A549 (cell line): ENCODE results near the gene CTXN1. TPM values are rescaled to one million over a fixed set of nuclear protein-coding genes. Genes with fewer than 3 reads are reported as not detected.

ENCODE experiments used
- ATAC-seq, 2 experiments: fragments of 200-7000 bp in 1 of 2; fragments of >200 bp in 1 of 2; cut with Nextera tagmentation in 1 of 2; cut with Tn5 transposase in 1 of 2; 3 replicates each; pipeline versions ENCODE4 v1.8.0 to v1.9.1; 2018 to 2020; ENCODE audit warnings: mild to moderate bottlenecking in 1 of 2, moderate library complexity in 1 of 2
- CTCF ChIA-PET: fragments of 300-600 bp; sonication (Branson Sonifier 250); formaldehyde crosslinking; extraction: SDS; loops from one replicate; lab custom pipeline; 2021; ENCODE audit warnings: antibody characterized with exemption, inconsistent platforms; lab: Yijun Ruan, JAX
- POLR2A ChIA-PET: fragments of 350-600 bp; formaldehyde crosslinking; extraction: SDS; loops from one replicate; lab custom pipeline; 2021; ENCODE audit warnings: antibody characterized with exemption, inconsistent platforms; lab: Yijun Ruan, JAX
- DNase-seq, 2 experiments: peaks; one replicate each; pipeline versions ENCODE4 v3.0.0 to v3.0.0-alpha.2; 2011 to 2016; ENCODE audit warnings: low read depth in 1 of 2, low spot score in 1 of 2
- FAIRE-seq: peaks from 2 replicates; lab custom pipeline; 2011; peaks lifted over from hg19 to GRCh38; lab: Jason Lieb, UNC
- H3K27ac ChIP-seq, 2 experiments: fragments of >200 bp; sonication (Bioruptor Twin); formaldehyde crosslinking; 3 replicates each; pipeline ENCODE4 v1.5.1; 2016 to 2017
- H3K4me1 ChIP-seq: fragments of >200 bp; sonication (Bioruptor Twin); formaldehyde crosslinking; 3 replicates; pipeline ENCODE4 v1.6.1; 2016
- H3K4me2 ChIP-seq: fragments of >200 bp; sonication (Bioruptor Twin); formaldehyde crosslinking; 3 replicates; pipeline ENCODE4 v1.6.1; 2016
- H3K4me3 ChIP-seq: fragments of >200 bp; sonication (Bioruptor Twin); formaldehyde crosslinking; 3 replicates; pipeline ENCODE4 v1.5.1; 2016
- H3K9me3 ChIP-seq: fragments of >200 bp; sonication (Bioruptor Twin); formaldehyde crosslinking; 3 replicates; pipeline ENCODE4 v1.6.1; 2016
- EHF ChIP-seq: fragments of 250-450 bp; sonication (Bioruptor Pico); IDR thresholded peaks from 2 replicates; pipeline ENCODE4 v1.5.0; 2020; ENCODE audit warnings: mild to moderate bottlenecking
- EP300 ChIP-seq, 2 experiments: fragments of >200 bp; sonication (Bioruptor Twin); formaldehyde crosslinking; IDR thresholded peaks; 2 replicates in 1 of 2; 3 replicates in 1 of 2; pipeline ENCODE4 v1.6.1; 2016 to 2017
- ESRRA ChIP-seq: fragments of 150-350 bp; IDR thresholded peaks from 2 replicates; pipeline ENCODE4 v1.6.1; 2014; ENCODE audit warnings: mild to moderate bottlenecking, low read length, borderline replicate concordance
- FOSL2 ChIP-seq, 2 experiments: fragments of 450-650 bp in 1 of 2; fragments of >200 bp in 1 of 2; sonication (Bioruptor Twin) in 1 of 2; formaldehyde crosslinking; IDR thresholded peaks; 2 replicates each; pipeline versions ENCODE4 v1.5.0 to v1.6.1; 2016 to 2020; ENCODE audit warnings: mild to moderate bottlenecking in 1 of 2, moderate library complexity in 1 of 2
- GATA3 ChIP-seq: IDR thresholded peaks from 2 replicates; pipeline ENCODE4 v1.6.1; 2012; ENCODE audit warnings: borderline replicate concordance
- HES2 ChIP-seq: fragments of >200 bp; sonication (Bioruptor Twin); formaldehyde crosslinking; IDR thresholded peaks from 2 replicates; pipeline ENCODE4 v1.6.1; 2016
- HEYL ChIP-seq: fragments of 250-450 bp; sonication (Bioruptor Pico); IDR thresholded peaks from 2 replicates; pipeline ENCODE4 v1.8.0; 2021; ENCODE audit warnings: mild to moderate bottlenecking, moderate library complexity
- HOXA7 ChIP-seq: fragments of 250-450 bp; sonication (Bioruptor Pico); IDR thresholded peaks from 2 replicates; pipeline ENCODE4 v1.5.0; 2020; ENCODE audit warnings: mild to moderate bottlenecking, moderate library complexity
- HOXB13 ChIP-seq: fragments of 250-450 bp; sonication (Bioruptor Pico); IDR thresholded peaks from 2 replicates; pipeline ENCODE4 v1.5.0; 2020; ENCODE audit warnings: low read depth, mild to moderate bottlenecking, moderate library complexity
- KDM1A ChIP-seq: fragments of 200-600 bp; sonication (generic); IDR thresholded peaks from 2 replicates; pipeline ENCODE4 v1.6.1; 2016; ENCODE audit warnings: low read depth, mild to moderate bottlenecking
- KDM5A ChIP-seq: fragments of 200-600 bp; sonication (generic); IDR thresholded peaks from 2 replicates; pipeline ENCODE4 v1.6.1; 2016; ENCODE audit warnings: antibody characterized with exemption, mild to moderate bottlenecking
- NFE2L2 ChIP-seq: fragments of 150-350 bp; conservative IDR thresholded peaks from 2 replicates; pipeline ENCODE4 v1.6.1; 2014; ENCODE audit warnings: low read length
- PBX3 ChIP-seq: IDR thresholded peaks from 2 replicates; pipeline ENCODE4 v1.6.1; 2012
- PHF8 ChIP-seq: fragments of 200-600 bp; sonication (generic); IDR thresholded peaks from 2 replicates; pipeline ENCODE4 v1.6.1; 2016; ENCODE audit warnings: low read depth, mild to moderate bottlenecking, antibody characterized with exemption, moderate library complexity, borderline replicate concordance
- POLR2A ChIP-seq: IDR thresholded peaks from 2 replicates; pipeline ENCODE4 v1.6.1; 2012; ENCODE audit warnings: mild to moderate bottlenecking, low read length
- POLR2AphosphoS2 ChIP-seq: conservative IDR thresholded peaks from 2 replicates; pipeline ENCODE4 v1.6.1; 2012; ENCODE audit warnings: low read length, improper control_type of control experiment, inconsistent platforms
- REST ChIP-seq: fragments of 200-600 bp; sonication (generic); IDR thresholded peaks from 2 replicates; pipeline ENCODE4 v1.6.1; 2016; ENCODE audit warnings: antibody characterized with exemption, mild to moderate bottlenecking, moderate library complexity
- RFX5 ChIP-seq: fragments of 450-650 bp; IDR thresholded peaks from 2 replicates; pipeline ENCODE4 v1.7.1; 2014; ENCODE audit warnings: antibody characterized with exemption, mild to moderate bottlenecking, moderate library complexity
- RNF2 ChIP-seq: fragments of 200-600 bp; sonication (generic); IDR thresholded peaks from 2 replicates; pipeline ENCODE4 v1.6.1; 2016; ENCODE audit warnings: low read depth, mild to moderate bottlenecking, antibody characterized with exemption, moderate library complexity, borderline replicate concordance
- TFCP2L1 ChIP-seq: fragments of 250-450 bp; sonication (Bioruptor Pico); IDR thresholded peaks from 2 replicates; pipeline ENCODE4 v1.5.0; 2021; ENCODE audit warnings: mild to moderate bottlenecking
- TP53 ChIP-seq: fragments of 250-450 bp; sonication (Bioruptor Pico); IDR thresholded peaks from 2 replicates; pipeline ENCODE4 v1.5.0; 2021; ENCODE audit warnings: mild to moderate bottlenecking, moderate library complexity
- ZC3H11A ChIP-seq: fragments of 450-650 bp; IDR thresholded peaks from 2 replicates; pipeline ENCODE4 v1.6.1; 2014; ENCODE audit warnings: antibody characterized with exemption, mild to moderate bottlenecking
- ZFP36 ChIP-seq: fragments of 450-650 bp; IDR thresholded peaks from 2 replicates; pipeline ENCODE4 v1.6.1; 2014; ENCODE audit warnings: borderline replicate concordance; ENCODE audit not compliant: partially characterized antibody
- ZNF302 ChIP-seq: fragments of 250-450 bp; sonication (Bioruptor Pico); IDR thresholded peaks from 2 replicates; pipeline ENCODE4 v1.9.0; 2021; ENCODE audit warnings: inconsistent platforms, mild to moderate bottlenecking, moderate library complexity
- WGBS: methylation state at CpG from one replicate; pipeline ENCODE4 v1.1.6; 2017; ENCODE audit errors: missing lambda C conversion rate; 5-methylcytosine and 5-hydroxymethylcytosine counted together
- polyA plus RNA-seq, 4 experiments: library from polyadenylated mRNA; depleted of rRNA in 3 of 4; stranded (reverse); fragments of >200 nt; fragmentation: RNase III in 1 of 4; extraction: RNeasy Plus Mini Kit Qiagen cat#74134 plus additional on column Dnase treatment in 1 of 4; gene quantifications; 2 replicates in 3 of 4; 3 replicates in 1 of 4; pipeline ENCODE4 v1.2.3, GENCODE V29; 2011 to 2017
- TF ChIP-seq, protein P1 (sequence below): fragments of 450-650 bp; IDR thresholded peaks from 2 replicates; pipeline ENCODE4 v1.6.1; 2014; ENCODE audit warnings: antibody characterized with exemption
- TF ChIP-seq, protein P2 (sequence below): fragments of >200 bp; sonication (Bioruptor Twin); formaldehyde crosslinking; IDR thresholded peaks from 3 replicates; pipeline ENCODE4 v1.5.1; 2016
- TF ChIP-seq, protein P3 (sequence below): IDR thresholded peaks from 2 replicates; pipeline ENCODE4 v1.6.1; 2012; ENCODE audit warnings: low read depth, borderline replicate concordance

The CTXN1 gene
- polyA plus RNA-seq, 2 of the 4 experiments (the other 2 are of a cell fraction), result 1.2 to 9.9 TPM

DNA sequence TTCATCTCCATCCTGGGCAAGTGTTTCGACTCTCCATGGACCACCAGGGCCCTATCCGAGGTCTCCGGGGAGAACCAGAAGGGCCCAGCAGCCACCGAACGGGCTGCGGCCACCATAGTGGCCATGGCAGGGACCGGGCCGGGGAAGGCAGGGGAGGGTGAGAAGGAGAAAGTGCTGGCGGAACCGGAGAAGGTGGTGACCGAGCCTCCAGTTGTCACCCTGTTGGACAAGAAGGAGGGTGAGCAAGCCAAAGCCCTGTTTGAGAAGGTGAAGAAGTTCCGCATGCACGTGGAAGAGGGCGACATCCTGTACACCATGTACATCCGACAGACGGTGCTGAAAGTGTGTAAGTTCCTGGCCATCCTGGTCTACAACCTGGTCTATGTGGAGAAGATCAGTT lies 27.0 kb downstream of the CTXN1 start:
- ChIA-PET POLR2A (no interaction called here), CTCF (interaction anchor here (0.9 to 2.6 kb wide), 4 partner anchors 13 to 218 kb away, joined by 3 to 13 read pairs (median 4); partner anchors contain the start of gene TRAPPC5)
- no peaks in the 10 kb centered on the region for H3K9me3 ChIP-seq
- ATAC-seq, result no peak
- 83% methylated on average over 12 of the region's 16 CpGs for WGBS
- no peak for TF ChIP-seq POLR2A
- TF ChIP-seq NFE2L2, result no peak
- TF ChIP-seq RNF2, result no peak
- TF ChIP-seq, protein P1, sequence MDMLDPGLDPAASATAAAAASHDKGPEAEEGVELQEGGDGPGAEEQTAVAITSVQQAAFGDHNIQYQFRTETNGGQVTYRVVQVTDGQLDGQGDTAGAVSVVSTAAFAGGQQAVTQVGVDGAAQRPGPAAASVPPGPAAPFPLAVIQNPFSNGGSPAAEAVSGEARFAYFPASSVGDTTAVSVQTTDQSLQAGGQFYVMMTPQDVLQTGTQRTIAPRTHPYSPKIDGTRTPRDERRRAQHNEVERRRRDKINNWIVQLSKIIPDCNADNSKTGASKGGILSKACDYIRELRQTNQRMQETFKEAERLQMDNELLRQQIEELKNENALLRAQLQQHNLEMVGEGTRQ, result no peak
- no peak for TF ChIP-seq GATA3
- TF ChIP-seq, protein P2, sequence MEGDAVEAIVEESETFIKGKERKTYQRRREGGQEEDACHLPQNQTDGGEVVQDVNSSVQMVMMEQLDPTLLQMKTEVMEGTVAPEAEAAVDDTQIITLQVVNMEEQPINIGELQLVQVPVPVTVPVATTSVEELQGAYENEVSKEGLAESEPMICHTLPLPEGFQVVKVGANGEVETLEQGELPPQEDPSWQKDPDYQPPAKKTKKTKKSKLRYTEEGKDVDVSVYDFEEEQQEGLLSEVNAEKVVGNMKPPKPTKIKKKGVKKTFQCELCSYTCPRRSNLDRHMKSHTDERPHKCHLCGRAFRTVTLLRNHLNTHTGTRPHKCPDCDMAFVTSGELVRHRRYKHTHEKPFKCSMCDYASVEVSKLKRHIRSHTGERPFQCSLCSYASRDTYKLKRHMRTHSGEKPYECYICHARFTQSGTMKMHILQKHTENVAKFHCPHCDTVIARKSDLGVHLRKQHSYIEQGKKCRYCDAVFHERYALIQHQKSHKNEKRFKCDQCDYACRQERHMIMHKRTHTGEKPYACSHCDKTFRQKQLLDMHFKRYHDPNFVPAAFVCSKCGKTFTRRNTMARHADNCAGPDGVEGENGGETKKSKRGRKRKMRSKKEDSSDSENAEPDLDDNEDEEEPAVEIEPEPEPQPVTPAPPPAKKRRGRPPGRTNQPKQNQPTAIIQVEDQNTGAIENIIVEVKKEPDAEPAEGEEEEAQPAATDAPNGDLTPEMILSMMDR, result no peak
- TF ChIP-seq PHF8, result no peak
- no peak for TF ChIP-seq RFX5
- no peak for TF ChIP-seq TP53 (CRISPR knock-in tag)
- no peak for TF ChIP-seq ZFP36
- no peak overlapping the region for H3K4me2 ChIP-seq
- DNase-seq, result no peak
- no peaks in the 10 kb centered on the region for H3K4me1 ChIP-seq
- H3K27ac ChIP-seq, result no peak overlapping the region
- FAIRE-seq, result no peak
- H3K4me3 ChIP-seq, result no peak overlapping the region

GRCh38 chr19:7897292-7897691 lies 28.6 kb downstream of the CTXN1 start:
- no peak for DNase-seq
- POLR2A ChIA-PET, result no interaction called here
- CTCF ChIA-PET, result interaction anchor here (2.4 kb wide), 1 partner anchor 28 kb away, joined by 14 read pairs; no protein-coding TSS in a partner anchor

More at GRCh38 chr19:7897292-7897691, 28.6 kb downstream of the CTXN1 start:
- WGBS, result 89% methylated on average over 6 of the region's 11 CpGs
- ATAC-seq (no peak), FAIRE-seq (no peak)
- no peaks in the 10 kb centered on the region for H3K4me1 ChIP-seq
- no peak overlapping the region for H3K4me2 ChIP-seq
- H3K27ac ChIP-seq, result no peak overlapping the region
- no peaks in the 10 kb centered on the region for H3K9me3 ChIP-seq
- no peak overlapping the region for H3K4me3 ChIP-seq
- TF ChIP-seq KDM1A (no peak), KDM5A (no peak), POLR2A (no peak), EHF (CRISPR knock-in tag) (no peak), TFCP2L1 (CRISPR knock-in tag) (no peak), REST (no peak), HOXA7 (CRISPR knock-in tag) (no peak), HEYL (no peak), POLR2AphosphoS2 (no peak), HOXB13 (CRISPR knock-in tag) (no peak), ZNF302 (CRISPR knock-in tag) (no peak), ZFP36 (no peak), HES2 (no peak), PBX3 (no peak), NFE2L2 (no peak), ESRRA (no peak), ZC3H11A (no peak), EP300 (IDR thresholded peaks at IDR 0.05) (no peak), FOSL2 (IDR thresholded peaks at IDR 0.05) (no peak), FOSL2 (CRISPR knock-in tag; IDR thresholded peaks at IDR 0.05) (no peak)
- TF ChIP-seq, protein P3, sequence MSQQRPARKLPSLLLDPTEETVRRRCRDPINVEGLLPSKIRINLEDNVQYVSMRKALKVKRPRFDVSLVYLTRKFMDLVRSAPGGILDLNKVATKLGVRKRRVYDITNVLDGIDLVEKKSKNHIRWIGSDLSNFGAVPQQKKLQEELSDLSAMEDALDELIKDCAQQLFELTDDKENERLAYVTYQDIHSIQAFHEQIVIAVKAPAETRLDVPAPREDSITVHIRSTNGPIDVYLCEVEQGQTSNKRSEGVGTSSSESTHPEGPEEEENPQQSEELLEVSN, result no peak
